Stimulated activated naive CD8-positive, alpha-beta T cell treated with anti-CD3 and anti-CD28 coated beads, Interleukin-15, Interleukin-2, amounts not matched to agents 100 ng/mL and 50 ng/mL, for 24 hours (primary cell): ENCODE data around the gene GPS2.

Experiments used
- H3K27ac Mint-ChIP-seq: one replicate; pipeline ENCODE4 v1.8.0; 2021; ENCODE audit warnings: mild to moderate bottlenecking, mixed read lengths
- H3K27me3 Mint-ChIP-seq: one replicate; pipeline ENCODE4 v1.8.0; 2021; ENCODE audit warnings: mixed read lengths
- H3K36me3 Mint-ChIP-seq: one replicate; pipeline ENCODE4 v1.8.0; 2021; ENCODE audit warnings: low read depth, mixed read lengths
- H3K4me1 Mint-ChIP-seq: one replicate; pipeline ENCODE4 v1.8.0; 2021; ENCODE audit warnings: low read depth, mixed read lengths
- H3K4me3 Mint-ChIP-seq: one replicate; pipeline ENCODE4 v1.8.0; 2021; ENCODE audit warnings: mild to moderate bottlenecking, mixed read lengths
- H3K9me3 Mint-ChIP-seq: one replicate; pipeline ENCODE4 v1.8.0; 2021; ENCODE audit warnings: mixed read lengths

GPS2 gene

DNA sequence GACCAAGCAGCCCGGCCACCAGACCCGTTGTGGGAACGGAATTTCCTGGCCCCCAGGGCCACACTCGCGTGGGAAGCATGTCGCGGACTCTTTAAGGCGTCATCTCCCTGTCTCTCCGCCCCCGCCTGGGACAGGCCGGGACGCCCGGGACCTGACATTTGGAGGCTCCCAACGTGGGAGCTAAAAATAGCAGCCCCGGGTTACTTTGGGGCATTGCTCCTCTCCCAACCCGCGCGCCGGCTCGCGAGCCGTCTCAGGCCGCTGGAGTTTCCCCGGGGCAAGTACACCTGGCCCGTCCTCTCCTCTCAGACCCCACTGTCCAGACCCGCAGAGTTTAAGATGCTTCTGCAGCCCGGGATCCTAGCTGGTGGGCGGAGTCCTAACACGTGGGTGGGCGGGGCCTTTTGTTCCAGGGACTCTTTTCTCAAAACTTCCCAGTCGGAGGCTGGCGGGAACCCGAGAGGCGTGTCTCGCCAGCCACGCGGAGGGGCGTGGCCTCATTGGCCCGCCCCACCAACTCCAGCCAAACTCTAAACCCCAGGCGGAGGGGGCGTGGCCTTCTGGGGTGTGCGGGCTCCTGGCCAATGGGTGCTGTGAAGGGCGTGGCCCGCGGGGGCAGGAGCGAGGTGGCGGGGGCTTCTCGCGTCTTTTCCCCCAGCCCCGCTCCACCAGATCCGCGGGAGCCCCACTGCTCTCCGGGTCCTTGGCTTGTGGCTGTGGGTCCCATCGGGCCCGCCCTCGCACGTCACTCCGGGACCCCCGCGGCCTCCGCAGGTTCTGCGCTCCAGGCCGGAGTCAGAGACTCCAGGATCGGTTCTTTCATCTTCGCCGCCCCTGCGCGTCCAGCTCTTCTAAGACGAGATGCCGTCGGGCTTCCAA, 33.8 kb downstream of the GPS2 start, which contains the start of gene SLC2A4:
Gene SLC2A4 (plus strand): TSS at position 645 of the 879 bp plus-strand sequence. CDS start 217 bp downstream, at position 862.
- Mint-ChIP-seq H3K9me3 (no peaks in the 10 kb centered on the region), H3K36me3 (no peaks in the 10 kb centered on the region), H3K27ac (peak within 1 kb of the TSS; percentile 85), H3K4me3 (peak within 1 kb of the TSS; percentile 77), H3K27me3 (peaks cover 22% of the 10 kb centered on the region), H3K4me1 (peaks cover 23% of the 10 kb centered on the region)

DNA sequence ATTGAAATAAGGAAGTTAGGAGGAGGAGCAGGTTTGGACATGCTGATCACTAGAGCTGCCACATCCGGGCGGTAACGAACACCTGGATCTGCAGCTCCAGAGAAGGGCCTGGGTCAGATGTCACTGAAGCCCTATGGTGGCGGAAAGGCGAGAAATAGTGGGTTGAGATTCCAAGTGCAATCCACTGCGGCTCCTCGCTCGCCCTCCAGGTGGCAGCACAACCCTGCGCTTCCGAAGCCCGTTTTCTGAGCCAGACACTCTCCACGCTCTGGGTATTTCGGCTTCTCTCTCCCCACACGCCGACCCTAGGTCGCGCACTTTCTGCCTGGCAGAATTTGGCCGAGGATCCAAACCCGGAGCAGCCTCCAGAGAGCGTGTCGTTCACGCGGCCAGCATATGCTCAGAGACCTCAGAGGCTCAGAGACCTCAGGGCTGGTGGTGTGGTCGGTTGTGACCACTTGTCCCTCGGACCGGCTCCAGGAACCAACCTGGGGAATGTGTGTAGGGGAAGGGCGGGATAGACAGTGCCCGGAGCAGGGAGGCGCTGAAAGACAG, 34.6 kb downstream of the GPS2 start:
- Mint-ChIP-seq H3K9me3 (no peaks in the 10 kb centered on the region), H3K36me3 (no peaks in the 10 kb centered on the region), H3K27me3 (peaks cover 16% of the 10 kb centered on the region), H3K27ac (peak overlapping the region; percentile 85), H3K4me3 (peak overlapping the region; percentile 77), H3K4me1 (peaks cover 23% of the 10 kb centered on the region)

DNA sequence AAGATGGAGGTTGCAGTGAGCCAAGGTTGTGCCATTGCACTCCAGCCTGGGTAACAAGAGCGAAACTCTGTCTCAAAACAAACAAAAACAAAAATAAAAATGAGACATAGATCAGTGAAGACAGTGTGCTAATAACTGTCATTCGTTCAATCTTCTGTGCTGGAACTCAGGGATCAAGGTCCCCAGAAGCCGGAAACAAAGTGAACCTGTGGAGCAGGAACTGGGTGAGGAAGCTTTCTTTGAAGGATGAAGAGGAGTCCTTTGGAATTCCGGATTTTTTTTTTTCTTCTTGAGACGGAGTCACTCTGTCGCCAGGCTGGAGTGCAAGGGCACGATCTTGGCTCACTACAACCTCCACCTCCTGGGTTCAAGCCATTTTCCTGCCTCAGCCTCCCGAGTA, 35.7 kb downstream of the GPS2 start:
- H3K36me3 Mint-ChIP-seq = no peaks in the 10 kb centered on the region
- no peak overlapping the region for H3K27ac Mint-ChIP-seq
- H3K9me3 Mint-ChIP-seq = no peaks in the 10 kb centered on the region
- H3K4me1 Mint-ChIP-seq = peaks cover 23% of the 10 kb centered on the region
- H3K27me3 Mint-ChIP-seq = peaks cover 16% of the 10 kb centered on the region
- no peak overlapping the region for H3K4me3 Mint-ChIP-seq

DNA sequence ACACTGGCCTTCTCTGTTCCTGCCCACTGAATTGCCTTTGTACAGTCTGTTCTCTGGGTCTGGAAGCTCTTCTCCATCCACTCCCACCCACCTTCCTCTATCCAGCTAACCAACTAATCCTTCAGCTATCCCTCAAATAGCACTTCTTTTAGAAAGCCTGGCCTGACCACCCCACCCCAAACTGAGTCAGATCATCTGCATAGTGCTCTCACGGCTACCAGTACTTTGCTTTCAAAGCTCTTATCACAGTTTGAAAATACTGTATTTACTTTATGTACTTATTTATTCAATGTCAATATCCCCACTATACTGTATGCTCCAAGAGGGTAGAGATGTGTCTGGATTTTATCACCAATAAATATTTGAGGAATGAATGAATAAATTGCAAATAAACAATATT, 48.4 kb downstream of the GPS2 start:
- Mint-ChIP-seq H3K4me1 (peaks cover 23% of the 10 kb centered on the region), H3K4me3 (no peak overlapping the region), H3K9me3 (no peaks in the 10 kb centered on the region), H3K27me3 (peaks cover 23% of the 10 kb centered on the region), H3K36me3 (no peaks in the 10 kb centered on the region), H3K27ac (no peak overlapping the region)

DNA sequence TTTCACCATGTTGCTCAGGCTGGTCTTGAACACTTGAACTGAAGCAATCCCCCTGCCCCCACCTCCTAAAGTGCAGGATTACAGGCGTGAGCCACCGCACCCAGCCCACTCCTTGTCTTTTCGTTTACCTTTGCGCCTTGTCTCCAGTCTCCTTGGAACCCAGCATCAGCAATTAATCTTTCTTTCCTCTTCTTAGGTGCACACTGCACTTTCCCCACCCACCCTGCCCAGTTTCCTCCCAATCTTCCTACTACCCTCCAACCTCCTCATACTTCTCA, 51.4 kb downstream of the GPS2 start:
- Mint-ChIP-seq H3K4me1 (peaks cover 33% of the 10 kb centered on the region), H3K27me3 (peaks cover 19% of the 10 kb centered on the region), H3K4me3 (no peak overlapping the region)

DNA sequence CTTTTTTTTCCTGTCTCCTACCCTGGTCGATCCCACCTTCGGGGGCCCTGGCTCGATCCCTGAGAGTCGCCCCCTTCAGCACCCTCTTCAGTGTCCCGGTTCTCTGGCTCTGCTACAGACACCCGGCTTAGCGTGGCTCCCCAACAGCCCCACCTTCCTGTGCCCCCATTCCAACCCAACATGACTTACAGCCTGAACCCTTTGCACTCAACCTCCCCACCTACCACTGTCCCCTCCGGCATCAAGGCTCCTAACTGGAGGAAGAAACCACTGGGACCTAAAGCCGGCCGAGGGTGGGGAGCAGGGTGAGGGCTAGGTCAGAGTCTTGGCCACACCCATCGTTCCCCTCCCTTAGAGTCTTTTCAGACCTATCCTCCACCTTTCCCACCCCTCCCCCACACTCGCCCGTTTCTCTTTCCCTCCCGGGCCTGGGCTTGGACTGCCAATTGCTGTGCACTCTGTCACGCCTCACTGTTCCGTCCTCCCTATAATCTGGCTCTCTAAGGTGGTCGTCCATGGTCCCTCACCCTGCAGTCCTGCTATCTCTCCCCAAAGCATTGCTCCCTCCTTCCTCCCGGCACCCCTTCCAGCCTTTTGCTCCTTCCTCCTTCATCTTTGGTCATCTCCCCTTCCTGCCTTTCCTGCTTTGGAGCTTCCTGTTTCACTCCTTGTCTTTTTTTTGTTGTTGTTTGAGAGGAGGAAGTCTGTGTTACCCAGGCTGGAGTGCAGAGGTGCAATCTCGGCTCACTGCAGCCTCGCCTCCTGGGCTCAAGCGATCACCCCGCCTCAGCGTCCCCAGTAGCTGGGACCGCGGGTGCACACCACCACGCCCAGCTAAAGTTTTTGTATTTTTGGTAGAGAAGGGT, 52.0 kb downstream of the GPS2 start:
- peaks cover 33% of the 10 kb centered on the region for H3K4me1 Mint-ChIP-seq
- peak overlapping the region; percentile 67 for H3K4me3 Mint-ChIP-seq
- H3K27ac Mint-ChIP-seq = peak overlapping the region; percentile 49

More for the DNA sequence above, 51.4 kb downstream of the GPS2 start:
- Mint-ChIP-seq H3K36me3 (peaks cover 8% of the 10 kb centered on the region), H3K9me3 (no peaks in the 10 kb centered on the region), H3K27ac (no peak overlapping the region)

More for the DNA sequence above, 52.0 kb downstream of the GPS2 start:
- H3K36me3 Mint-ChIP-seq = peaks cover 11% of the 10 kb centered on the region
- peaks cover 19% of the 10 kb centered on the region for H3K27me3 Mint-ChIP-seq
- H3K9me3 Mint-ChIP-seq = no peaks in the 10 kb centered on the region
